Muscle of arm (tissue), 12 donors: ENCODE data around the gene CAPZB. TPM values are rescaled to one million over a fixed set of nuclear protein-coding genes. Genes with fewer than 3 reads are reported as not detected.

Experiments
- DNase-seq: peaks from one replicate; pipeline ENCODE4 v3.0.0-alpha.2; 2013
- polyA plus RNA-seq, 12 donors: library from polyadenylated mRNA; unstranded; fragments of 120-200 nt; gene quantifications; one replicate each; pipeline ENCODE4 v1.2.1, GENCODE V29; 2013; ENCODE audit not compliant: insufficient read length in 12 of 12

CAPZB gene
- polyA plus RNA-seq, 12 donors: 191 to 264 (median 235) TPM; not detected in 1

DNA sequence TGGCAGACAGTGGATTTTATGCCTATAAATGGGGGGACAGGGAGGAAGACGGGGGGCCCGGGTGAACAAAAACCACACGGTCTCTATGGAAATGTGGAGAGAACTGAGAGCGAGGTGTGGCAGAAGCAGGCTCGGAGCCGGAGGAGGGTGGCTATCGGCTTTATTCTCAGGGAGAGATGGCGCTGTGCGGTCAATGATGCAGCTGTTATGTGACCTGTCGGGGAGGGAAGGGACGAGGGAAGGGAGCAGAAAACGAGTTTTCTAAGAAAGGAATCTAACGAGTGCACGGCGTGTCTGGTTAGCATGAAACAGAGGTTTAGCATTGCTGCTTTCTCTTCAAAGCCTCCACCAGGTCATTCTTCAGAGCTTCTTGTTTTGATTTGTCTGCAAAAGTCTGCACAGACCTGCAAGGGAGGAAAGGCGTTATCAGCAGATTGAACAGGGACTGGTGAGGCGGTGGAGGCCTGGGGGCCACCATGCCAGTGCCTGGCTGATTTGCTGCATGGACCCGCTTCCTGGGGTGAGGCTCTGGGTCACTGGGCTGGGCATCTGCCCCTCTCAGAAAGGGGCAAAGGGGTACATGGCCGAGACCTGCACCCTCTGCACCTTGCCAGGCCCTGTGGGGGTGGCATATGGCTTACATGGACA lies 146.0 kb downstream of the CAPZB start:
- no peak for DNase-seq

DNA sequence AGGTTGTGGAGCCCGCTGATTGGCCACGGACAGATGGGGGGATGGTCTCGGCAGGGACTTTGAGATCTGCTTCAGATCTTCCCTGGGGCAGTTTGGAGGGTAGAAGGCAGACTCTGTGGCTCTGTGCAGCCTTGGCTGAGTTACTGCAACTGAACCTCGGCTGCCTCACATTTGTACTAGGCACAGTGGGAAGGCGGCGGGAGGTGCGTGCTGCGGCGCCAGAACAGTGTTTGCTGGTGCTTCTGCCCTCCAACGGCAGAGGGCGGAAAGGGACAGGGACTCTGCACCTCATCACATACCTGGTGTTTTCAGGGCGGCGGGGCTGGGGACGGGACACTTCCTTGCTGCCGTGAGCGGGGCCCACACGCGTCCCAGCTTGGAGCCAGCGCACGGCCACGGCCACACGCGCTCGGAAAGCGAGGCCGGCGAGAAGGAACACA lies 147.0 kb downstream of the CAPZB start:
- DNase-seq: peak; percentile 26

DNA sequence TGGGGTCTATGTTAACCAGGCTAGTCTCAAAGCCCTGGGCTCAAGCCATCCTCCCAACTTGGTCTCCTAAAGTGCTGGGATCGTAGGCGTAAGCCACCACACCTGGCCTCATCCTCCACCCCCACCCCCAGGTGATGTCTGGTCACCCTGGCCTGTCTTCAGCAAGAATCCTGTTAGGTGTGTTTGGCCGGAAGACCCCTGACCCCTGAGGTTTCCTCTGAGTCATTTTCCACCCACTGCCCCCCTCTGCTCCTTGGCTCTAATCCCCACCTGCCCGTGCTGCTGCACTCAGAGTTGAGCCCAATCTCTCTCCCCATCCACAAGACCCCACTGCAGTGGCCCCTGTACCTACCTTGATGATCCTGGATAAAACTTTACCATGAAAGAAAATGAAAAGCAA lies 148.1 kb downstream of the CAPZB start:
- no peak for DNase-seq

DNA sequence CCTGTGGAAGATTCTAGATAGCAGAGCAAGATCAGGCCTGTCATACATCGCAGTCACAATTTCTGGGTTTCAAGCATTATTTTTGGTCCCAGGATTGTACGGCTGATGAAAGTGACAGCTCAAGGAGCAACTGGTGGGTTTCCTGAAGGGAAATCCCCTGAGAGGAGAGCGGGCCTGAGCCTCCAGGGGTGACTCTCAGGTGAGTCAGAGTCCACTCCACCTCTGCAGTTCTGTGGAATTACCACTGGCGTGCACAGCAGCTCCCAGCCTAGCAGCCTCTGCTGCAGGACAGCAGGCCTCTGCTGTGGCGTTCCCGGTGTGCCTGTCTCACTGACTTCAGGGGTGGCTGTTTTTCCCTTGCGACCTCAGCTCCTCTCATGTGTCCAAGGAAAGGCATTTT lies 148.8 kb downstream of the CAPZB start:
- DNase-seq: no peak

DNA sequence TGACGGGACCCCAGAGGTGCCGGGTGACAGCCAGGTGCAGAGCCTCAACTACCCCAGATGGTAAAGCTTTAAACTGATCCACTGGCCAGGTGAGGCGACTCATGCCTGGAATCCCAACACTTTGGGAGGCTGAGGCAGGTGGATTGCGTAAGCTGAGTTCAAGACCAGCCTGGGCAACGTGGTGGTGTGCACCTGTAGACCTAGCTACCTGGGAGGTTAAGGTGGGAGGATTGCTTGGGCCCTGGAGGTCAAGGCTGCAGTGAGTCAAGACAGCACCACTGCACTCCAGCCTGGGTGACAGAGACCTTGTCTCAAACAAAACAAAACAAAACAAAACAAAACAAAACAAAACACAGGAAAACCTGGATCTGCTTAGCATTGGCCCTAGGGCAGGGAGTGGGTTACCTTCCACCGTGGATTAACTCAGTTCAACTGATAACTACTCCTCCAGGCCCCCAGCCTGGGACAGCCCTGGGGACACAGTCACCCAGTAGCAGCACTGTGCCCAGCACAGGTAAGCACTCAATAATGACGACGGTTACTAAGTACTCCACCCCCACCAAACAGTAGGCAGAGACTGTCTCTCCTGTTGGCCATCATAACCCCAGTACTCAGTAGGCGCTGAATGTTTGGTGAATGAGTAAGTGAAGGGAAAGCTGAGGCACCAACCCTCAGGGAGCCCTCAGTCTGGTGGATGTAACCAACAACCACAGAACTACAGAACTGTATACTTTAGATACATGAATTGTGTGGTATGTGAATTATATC lies 151.6 kb downstream of the CAPZB start:
- DNase-seq: no peak

DNA sequence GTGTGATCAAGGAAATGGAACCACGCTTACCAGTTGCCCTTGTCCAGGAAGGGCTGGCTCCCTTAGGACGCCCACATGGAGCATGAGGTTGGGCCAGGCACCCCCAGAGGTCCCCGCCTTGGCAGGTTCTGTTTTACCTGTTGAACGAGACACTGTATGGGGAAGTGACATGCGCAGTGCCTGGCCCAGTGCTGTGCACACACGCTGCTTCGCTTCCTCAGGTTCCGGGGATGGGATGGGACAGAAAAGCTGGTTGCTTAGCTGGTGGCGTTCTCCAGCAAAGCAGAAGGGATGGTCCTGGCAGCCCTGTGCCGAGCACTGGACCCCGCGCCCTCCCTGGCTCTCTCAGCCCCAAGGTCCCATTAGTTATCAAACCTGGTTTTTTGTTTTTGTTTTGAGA lies 152.5 kb downstream of the CAPZB start:
- no peak for DNase-seq

DNA sequence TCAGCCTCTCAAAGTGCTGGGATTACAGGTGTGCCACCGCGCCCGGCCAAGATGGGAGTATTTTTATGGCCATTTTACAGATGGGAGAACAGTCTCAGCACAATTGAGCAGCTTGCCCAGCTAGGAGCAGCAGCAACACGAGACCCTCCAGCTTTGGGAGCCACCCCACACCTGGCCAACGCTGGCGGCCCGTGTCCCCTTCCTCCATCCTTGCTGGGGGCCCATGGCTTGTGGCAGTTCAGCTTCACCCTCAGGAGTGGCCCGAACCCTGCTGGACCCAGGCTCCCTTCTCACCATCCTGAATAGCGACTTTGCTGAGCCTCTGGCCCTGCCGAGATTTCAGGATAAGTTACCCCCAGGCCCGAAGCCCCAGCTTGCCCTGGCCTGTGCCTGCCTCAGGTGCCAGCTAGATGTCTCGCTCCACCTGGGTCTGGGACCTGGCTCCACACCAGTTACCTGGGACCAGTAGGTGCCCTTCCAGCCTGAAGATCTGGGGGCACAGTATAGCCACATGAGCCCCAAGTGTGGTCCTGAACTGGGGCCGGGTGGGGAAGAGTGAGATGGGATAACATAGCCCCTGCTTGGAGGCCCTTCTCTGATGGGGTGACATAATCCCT lies 154.0 kb downstream of the CAPZB start:
- no peak for DNase-seq

DNA sequence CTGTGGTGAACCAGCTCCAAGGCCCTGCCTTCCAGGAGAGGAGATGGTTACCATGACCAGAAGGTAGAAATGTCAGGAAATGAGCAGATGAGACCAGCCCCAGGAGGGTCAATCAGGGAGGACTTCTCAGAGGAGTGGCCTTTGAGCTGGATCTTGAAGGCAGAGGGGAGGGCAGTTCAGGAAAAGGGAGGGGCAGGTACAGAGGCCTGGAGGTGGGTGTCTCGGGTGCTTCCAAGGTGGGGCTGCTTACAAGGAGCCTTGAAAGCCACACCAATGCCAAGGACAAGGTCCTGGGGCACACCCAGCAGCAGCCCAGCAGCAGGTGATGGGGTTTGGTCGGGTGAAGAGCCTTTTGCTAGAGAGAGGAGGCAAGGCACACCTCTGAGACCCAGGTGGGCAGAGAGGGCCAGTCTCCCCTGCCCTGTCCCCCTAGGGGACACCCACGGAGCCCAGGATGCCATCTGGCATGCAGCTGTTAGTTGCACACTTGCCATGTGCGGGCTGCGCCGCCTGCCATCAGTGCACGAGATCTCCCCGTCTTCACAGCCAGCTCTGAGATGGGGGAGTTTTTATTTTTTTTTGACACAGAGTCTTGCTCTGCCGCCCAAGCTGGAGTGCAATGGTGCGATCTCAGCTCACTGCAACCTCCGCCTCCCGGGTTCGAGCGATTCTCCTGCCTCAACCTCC lies 154.7 kb downstream of the CAPZB start:
- no peak for DNase-seq

DNA sequence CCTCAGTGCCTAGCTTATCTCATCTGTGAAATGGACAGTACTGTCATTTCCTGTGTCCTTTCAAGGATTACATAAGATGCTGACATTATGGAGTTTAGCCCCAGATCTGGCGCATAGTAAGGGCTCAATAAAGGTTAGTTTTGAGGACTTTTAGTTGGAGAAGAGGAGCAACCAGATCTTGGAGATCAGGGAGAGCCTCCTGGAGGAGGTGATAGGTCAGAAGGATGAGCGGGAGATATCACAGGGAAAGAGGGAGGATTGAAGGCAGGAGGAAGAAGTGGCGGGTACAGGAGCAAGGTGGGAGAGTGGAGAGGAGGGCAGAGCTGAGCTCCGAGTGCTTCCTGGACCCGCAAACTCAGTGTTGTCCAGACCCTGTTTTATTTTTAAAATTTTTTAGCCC lies 155.7 kb downstream of the CAPZB start:
- no peak for DNase-seq

DNA sequence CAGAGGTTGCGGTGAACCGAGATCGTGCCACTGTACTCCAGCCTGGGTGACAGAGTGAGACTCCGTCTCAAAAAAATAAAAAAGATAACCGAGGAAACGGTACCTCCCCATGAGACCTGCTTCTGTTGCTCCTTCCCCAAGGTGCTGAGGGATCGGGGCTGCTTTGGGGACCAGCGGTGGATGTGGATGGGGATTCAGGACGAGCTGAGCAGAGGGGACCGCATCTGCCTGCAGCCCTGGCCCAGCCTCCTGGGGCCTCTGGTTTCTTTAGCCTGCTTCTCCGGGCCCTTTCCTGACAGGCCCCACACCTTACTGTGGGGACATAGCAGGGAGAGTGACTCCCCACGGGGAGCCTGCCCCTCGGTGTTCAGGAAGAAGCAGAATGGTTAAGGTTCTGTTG lies 156.2 kb downstream of the CAPZB start:
- DNase-seq: no peak

DNA sequence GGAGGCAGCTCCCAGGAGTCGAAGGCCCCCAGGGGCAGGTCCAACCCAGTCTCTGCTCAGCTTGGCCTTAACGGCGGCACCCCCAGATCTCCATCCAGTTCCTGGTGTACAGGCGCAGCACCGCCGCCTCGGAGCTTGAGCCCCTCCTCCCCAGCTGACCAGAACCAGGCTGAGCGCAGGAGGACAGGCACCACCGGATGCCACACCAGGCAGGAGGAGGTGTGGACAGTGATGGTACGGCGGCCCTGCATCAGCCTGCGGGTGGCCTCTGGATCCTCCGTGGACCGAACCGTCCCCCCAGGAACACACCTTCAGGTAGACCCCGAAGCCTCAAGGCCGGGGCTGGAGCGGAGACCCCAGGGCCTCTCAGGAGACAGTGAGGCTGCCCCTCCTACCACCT lies 156.9 kb downstream of the CAPZB start:
- DNase-seq: no peak

DNA sequence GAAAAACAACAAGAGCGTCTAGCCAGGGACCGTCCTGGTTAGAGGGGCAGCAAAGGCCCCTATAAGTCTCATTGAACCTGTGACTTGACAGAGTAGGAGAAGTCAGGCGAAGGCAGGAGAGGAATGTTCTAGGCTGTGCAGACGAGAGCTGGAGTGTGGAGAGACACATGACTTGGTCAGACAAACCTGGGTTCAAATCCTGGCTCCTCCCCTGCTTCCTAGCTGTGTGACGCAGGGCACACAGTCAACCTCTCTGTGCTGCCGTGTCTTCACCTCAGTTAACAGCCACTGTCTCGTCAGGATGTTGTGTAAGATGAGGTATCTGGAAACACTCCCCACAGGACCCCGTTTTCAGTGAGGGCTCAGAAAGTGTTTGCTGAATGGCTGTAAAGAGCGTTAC lies 157.6 kb downstream of the CAPZB start:
- DNase-seq: no peak

DNA sequence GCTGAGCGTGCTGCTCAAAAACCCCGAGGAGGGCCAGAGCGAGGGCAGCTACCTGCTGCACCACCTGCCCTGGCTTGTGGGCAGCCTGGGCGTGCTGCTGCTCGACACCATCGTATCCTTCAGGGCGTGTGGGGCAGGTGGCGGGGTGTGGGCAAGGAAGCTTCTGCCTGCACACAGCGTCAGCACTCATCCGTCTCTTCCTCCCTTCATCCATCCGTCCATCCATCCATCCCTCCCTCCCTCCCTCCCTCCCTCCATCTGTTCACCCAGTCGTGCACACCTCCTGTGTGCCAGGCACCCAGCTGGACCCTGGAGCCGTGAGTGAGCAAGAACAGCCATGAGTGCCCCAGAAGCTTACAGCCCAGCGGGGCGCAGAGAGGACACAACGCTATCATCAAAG lies 158.0 kb downstream of the CAPZB start:
- DNase-seq: no peak

DNA sequence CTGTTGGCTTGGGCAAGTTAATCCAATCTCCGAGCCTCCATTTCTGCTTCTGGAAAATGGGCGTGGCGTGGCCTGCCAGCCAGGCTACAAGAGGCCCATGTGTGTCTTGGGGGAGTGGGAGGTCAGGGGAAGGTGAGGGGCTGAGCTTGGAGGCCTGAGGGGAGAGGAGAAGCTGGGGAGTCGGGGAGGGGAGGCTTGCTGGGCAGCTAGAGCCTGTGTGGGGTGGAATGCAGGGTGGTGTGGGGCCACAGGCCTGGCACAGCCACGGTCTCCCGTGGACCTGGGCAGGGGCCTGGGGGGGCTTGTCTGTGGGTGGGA lies 158.6 kb downstream of the CAPZB start:
- DNase-seq: no peak

DNA sequence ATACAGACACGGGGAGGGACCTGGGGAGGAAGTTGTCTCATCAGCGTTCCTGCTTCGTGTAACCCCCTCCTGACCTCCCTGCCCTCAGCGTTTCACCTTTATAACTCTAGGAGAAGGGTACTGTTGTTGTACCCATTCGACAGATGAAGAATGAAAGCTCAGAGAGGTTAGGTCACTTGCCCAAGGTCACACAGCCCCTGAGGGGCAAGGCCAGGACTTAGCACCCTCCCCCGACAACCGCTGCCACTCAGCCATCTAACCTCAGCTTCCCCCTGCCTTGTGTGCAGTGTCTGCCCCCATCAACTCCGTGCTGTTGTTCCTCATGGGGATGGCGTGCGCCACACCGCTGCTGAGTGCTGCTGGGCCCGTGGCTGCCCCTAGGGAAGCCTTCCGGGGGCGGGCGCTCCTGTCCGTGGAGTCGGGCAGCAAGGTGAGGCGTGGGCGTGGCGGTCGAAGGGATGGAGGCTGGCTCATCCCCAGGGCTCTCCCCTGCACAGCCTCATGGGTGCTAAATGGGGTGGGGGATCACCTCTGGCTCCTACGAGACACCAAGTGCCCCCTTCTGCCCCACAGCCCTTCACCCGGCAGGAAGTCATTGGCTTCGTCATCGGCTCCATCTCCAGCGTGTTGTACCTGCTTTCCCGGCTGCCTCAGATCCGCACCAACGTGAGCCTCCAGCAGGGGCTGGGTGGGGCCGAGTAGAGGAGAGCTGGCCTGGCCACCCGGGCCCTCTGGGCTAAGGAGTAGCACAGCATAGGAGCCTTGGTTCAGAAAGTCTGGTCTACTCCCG lies 159.2 kb downstream of the CAPZB start:
- DNase-seq: no peak

DNA sequence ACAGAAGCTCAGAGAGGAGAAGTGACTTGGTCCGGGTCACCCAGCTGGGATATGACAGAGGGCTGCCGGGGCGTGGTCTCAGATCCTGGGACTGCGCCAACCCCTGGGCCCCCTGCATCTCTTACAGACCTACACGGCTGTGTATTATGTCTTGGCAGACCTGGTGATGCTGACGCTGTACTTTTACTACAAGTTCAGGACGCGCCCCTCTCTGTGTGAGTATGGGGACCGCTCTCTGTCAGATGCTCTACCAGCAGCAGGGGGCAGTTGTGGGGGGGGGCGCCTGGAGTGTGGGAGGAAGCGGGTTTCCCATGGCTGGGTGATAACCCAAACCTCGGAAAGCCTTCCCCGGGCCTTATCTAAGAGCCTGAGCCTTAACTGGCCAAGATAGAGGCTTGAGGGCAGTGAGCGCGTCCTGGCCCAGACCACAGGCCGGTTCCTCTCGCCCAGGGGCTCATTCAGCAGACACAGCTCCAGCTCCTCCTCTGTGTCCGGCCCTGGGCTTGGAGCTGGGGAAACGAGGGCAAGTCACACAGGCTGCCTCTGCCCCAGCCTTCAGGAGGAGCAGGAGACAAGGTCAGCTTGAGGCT lies 159.9 kb downstream of the CAPZB start:
- DNase-seq: no peak

DNA sequence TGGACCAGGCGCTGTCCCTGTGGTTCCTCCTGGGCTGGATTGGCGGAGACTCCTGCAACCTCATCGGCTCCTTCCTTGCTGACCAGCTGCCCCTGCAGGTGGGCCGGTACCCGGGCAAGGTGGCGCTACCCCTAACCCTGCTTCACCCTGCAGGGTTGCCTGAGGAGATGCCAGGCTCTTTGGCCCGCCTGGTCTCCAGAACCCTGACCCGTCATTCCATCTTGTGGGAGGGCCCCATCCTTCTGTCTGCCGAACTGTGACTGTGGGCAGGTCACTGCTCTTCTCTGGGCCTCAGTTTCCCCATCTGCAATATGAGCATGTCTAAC lies 160.7 kb downstream of the CAPZB start:
- no peak for DNase-seq

DNA sequence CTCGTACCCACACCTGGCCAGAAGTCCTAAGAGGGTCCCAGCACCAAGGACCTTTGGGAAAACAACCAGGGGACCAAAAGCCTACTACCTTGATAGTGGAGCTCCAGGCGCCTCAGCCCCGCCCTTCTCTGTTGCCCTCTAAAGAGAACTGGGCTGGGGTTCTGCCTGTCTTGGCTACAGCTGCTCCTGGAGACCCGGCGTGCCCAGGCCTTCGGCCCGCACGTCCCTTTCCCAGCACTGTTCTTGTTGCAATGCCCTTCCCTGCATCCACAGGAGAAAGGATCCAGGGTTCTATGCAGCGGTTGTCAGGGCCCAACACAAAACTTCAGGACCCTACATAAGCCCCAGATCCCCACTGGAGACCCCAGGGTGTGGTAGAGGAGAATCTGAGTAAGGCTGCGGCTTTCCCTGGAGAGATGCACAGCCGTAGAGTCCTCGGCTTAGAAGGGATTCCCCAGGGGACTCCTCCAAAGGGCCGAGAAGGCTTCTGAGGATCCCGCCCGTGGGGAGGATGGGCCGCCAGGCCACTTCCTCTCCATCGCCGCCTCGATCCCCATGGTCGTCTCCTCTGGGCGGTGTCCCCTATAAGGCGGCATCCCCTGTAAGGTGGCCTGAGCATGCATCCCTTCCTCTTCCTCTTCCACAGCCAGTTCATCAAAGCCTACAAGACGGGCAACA lies 161.2 kb downstream of the CAPZB start:
- DNase-seq: no peak

DNA sequence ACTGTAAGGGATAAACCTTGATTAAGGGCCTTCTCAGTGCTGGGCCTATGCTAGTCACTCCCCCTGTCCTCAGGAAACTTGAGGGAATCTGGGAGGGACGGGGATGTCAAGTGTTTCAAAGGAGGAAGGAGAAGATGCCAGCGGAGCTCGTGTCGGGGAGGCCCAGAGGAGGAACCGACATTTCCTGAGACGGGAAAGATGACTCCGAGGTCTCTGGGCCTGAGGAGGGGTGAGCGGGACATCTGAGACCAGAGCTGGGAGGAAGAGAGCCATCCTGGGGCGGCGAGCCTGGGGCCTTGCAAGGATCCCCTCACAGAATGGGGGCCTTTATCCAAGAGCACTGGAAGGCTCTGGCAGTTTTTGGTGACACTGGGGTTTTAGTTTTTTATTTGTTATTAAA lies 162.9 kb downstream of the CAPZB start:
- DNase-seq: no peak

DNA sequence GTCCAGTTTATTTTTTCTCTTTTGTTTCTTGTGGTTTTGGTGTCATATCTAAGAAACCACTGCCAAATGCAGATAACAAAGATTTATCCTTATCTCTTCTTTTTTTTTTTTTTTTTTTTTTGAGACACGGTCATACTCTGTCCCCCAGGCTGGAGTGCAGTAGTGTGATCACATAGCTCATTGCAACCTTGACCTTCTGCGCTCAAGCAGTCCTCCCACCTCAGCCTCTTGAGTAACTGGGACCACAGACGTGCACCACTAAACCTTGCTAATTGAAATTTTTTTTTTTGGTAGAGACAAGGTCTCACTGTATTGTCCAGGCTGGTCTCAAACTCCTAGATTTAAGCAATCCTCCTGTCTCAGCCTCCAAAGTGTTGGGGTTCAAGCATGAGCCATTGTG lies 164.3 kb downstream of the CAPZB start:
- DNase-seq: no peak

DNA sequence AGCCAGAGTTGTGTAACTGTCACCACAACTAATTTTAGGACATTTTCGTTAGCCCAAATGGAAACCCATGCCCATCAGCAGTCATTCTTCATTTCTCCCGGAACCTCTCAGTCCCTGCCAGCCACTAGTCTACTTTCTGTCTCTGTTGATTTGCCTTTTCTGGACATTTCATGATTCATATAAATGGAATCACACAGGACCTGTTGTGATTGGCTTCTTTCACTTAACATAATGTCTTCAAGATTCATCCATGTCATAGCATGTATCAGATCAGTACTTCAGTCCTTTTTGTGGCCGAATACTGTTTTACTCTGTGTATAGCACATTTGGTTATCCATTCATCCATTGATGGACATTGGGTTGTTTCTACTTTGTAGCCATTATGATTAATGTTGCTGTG lies 166.1 kb downstream of the CAPZB start:
- DNase-seq: no peak
